Measurements from ENCODE around the gene CADM1.
A peak's percentile ranks its signal among the peaks of the same experiment; 100 is the strongest.

The CADM1 gene

GRCh38 chr11:115208808-115209259, 295.4 kb downstream of the CADM1 start:
- no peak for DNase-seq (ENCODE audit: low read depth, low spot score)

DNA sequence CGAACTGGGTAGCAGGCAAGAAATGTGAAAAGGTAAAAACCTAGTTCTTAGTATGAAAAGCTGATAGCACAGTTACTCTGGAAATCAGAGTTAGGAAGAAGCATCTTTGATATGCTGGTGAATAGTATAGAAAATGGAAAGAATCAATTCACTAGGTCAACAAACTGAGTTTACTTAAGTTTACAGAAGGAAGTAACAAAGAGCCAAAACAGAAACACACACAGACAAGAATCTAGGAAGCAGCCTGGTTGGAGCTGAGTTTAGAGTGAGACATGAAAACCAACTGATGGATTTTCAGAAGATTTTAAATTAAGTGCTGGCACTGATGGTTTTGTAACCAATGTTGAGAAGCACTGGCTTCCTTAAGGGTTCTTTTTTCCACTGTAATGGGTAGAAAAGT, 296.3 kb downstream of the CADM1 start:
- no peak for DNase-seq (ENCODE audit: low read depth, low spot score)

DNA sequence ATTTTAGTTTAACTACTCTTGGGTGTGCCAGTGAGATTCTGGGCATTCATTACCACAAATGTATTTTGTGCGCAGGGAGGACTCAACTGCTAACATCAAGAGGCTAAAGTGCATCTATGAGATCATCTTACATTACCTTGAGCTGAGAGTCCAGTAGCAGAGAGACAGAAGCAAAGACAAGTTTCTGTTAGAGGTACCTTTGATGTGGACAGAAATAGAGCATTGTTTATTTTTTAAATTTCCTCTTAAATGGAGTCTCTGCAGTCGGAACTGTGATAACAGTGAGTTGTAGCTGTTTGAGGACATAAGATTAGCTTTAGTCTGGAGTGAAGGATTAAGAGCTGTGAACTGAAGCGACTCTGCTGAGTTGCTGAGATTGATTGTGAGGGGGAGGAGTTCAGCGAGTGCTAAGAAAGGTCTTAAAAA, 297.0 kb downstream of the CADM1 start:
- DNase-seq (ENCODE audit: low read depth, low spot score) = no peak

- DNase-seq (ENCODE audit: low read depth, low spot score) = no peak
These were observed 297.7 kb downstream of the CADM1 start for GRCh38 chr11:115206365-115207022.

DNA sequence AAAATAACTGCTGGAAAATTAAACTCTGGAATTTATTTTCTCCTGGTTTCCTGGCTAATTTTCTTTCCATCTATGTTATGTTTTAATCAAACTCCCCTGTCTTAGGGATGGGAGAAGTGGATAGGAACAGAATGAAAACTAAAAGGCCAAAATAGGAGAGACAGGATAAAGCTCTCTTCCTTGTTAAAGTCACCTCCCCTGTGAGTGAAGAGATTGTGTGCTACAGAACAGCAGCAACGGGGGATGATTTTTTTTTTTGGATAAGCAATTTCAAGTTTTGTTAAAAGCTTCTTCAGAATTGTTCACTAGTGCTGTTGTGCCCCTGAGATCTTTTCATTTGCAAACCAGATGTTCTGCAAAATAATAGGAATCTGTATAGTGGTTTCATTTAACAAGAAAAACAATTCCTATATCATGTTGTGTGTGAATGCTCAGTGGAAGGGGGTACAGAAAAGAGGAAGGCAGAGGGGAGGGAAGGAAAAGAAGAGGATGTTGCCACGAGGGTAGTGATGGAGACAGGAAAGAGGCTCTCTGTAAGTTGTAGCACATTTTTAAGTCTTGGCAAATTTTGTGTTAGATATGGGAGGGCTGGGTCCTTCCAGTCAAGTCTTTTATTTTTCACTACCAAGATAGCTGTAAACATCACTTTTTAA, 301.2 kb downstream of the CADM1 start:
- DNase-seq (ENCODE audit: low read depth, low spot score) = no peak

DNA sequence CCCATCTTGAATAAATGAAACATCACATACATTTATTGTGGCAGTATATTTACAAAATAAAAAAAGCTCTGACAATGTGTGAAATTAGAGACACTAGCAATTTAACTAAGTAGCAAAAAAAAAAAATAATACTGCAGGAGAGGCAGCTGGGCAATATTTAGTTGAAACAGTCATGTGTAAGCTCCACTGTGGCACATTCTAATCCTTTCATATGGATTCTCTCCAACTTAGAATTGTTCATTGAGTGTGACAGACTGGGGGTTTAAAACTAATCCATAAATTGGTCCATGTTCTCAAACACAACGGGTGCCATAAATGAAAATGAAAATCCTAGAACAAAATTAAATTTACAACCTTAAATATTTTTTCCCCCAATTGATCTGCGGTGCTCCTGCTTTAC, 302.1 kb downstream of the CADM1 start:
- DNase-seq (ENCODE audit: low read depth, low spot score) = no peak

GRCh38 chr11:115201111-115201792, 303.0 kb downstream of the CADM1 start:
- DNase-seq (ENCODE audit: low read depth, low spot score) = peak; percentile 84

DNA sequence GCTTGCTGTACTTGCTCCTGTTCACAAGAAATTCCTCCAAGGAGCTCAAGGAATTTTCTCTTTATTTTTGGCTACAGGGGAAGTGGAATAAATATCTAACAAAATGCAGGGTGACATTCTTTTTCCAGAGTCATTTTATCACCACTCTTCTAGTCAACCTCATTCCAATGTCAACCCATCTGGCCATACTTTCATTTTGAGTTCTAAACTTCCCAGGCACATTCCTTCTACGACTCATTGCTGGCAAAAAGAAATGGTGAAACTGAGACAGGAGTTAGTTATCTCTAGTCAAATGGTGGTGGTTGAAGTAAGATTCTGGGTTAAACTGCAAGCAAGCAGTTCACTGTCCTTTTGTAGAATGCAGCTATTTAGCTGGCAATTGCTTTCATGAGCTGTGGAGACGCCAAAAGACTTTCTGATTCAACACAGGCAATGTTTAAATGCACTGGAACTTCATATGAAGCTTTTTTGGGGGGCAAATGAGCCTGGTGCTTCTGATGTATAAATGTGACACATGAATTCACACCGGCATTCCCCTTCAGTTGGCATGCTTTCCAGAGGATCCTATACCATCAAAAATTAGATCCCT, 304.6 kb downstream of the CADM1 start:
- DNase-seq (ENCODE audit: low read depth, low spot score) = peak; percentile 41

- DNase-seq (ENCODE audit: low read depth, low spot score) = no peak
These were observed 305.9 kb downstream of the CADM1 start for GRCh38 chr11:115198321-115198741.

DNA sequence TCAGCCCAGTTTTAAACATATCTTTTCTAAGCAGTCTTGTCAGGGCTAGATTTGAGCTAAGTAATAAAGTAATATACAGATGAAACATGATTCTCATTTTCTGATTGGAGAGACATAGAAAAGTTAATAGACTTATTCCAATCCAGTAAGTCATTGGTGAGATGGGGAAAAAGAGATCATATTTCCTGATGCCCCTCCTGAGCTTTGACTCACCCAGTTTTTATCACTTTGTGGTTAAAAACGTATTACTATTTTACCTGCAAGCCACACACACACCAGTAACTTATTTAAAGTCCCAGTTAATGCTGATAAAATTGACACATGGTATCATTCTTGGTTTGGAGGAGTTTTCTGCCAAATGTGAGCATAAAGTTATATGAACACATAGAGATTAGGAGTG, 306.8 kb downstream of the CADM1 start:
- DNase-seq (ENCODE audit: low read depth, low spot score) = no peak

DNA sequence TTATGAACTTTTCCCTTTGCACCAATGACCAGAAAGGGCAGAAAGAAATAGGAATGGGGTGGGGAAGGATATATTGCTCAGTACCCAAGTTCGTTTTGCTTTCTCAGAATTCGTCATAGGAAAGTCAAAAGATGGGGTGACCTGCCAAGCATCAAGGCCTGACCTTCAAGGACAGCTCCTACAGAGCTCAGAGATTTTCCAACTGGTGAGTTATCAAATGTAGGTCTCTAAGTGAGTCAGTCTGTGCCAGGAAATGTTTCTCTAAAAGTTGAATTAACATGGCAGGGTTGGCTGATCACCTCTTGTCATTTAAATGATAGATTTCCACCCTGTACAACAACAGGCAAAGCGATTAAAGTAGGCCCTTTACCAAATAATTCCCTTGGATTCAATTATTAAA, 307.2 kb downstream of the CADM1 start:
- no peak for DNase-seq (ENCODE audit: low read depth, low spot score)

DNA sequence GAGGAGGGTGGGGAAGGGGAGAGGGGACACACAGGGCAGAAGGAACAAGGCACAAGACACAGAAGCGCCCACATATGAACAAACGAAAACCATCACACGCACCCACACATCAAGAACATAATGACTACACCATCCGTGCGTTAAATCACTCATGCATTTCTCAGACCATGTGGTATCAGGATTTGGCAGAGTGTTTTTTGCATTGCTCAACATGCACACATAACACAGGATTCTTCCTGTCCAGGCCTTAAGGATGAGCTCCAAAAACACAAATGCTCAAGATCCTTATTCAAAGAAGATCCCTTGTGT, 309.5 kb downstream of the CADM1 start:
- DNase-seq (ENCODE audit: low read depth, low spot score) = no peak

GRCh38 chr11:115193914-115194801, 310.1 kb downstream of the CADM1 start:
- no peak for DNase-seq (ENCODE audit: low read depth, low spot score)

- DNase-seq (ENCODE audit: low read depth, low spot score) = no peak
These were observed 312.5 kb downstream of the CADM1 start for GRCh38 chr11:115191761-115192160.

DNA sequence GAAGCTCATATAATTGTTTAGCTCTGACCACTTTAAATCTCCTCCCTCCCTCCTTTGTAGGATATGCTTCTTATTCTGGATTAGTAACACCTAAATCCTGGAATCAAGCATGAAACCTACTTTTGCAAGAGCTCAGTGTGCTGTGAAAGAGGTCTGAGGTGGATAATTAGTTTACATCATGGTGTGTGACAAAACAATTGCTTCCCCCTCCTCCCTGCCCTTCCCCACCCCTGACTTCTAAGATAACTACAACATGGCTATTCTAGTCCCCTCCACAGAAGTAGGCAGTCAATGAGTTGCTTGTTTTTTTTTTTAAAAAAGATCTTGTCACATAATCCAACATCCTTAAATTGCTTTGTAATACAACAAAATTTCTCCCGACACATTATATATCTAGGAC, 314.0 kb downstream of the CADM1 start:
- DNase-seq (ENCODE audit: low read depth, low spot score) = no peak

DNA sequence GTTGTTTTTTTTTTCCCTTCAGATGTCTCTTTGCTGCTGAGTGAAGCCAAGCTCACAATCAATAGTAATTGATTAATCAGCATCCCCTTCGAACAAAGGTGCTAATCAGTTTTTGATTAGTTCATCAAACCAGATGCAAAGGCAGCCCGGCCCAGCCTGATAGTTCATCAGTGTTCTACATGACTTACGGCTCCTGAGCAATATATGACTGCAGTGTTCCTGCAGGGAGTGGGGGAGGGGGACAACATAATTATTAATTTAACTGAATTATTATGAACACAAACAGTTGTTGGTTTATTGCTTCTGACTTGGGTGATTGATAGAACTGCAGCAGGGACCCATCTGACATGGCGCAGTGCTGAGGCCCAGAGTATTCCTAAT, 315.3 kb downstream of the CADM1 start:
- DNase-seq (ENCODE audit: low read depth, low spot score) = no peak

- DNase-seq (ENCODE audit: low read depth, low spot score) = no peak
These were observed 315.9 kb downstream of the CADM1 start for GRCh38 chr11:115188188-115188897.

GRCh38 chr11:115185931-115186330, 318.3 kb downstream of the CADM1 start:
- DNase-seq (ENCODE audit: low read depth, low spot score) = no peak

- DNase-seq (ENCODE audit: low read depth, low spot score) = no peak
These were observed 318.7 kb downstream of the CADM1 start for GRCh38 chr11:115185507-115185906.

- DNase-seq (ENCODE audit: low read depth, low spot score) = no peak
These were observed 319.3 kb downstream of the CADM1 start for GRCh38 chr11:115184901-115185300.

GRCh38 chr11:115183830-115184229, 320.4 kb downstream of the CADM1 start:
- no peak for DNase-seq (ENCODE audit: low read depth, low spot score)
